AG08396 (cell line): ENCODE data around the gene ABRAXAS1.
A peak's percentile ranks its signal among the peaks of the same experiment; 100 is the strongest.
"Not testable (repeated sequence)": the region's sequence is repeated elsewhere in the genome, so short reads cannot be mapped to it uniquely, and the experiment has no call there.

Experiments used
- DNase-seq: peaks from one replicate; pipeline ENCODE4 v3.0.0; 2012; ENCODE audit warnings: low spot score, mixed read lengths

Gene ABRAXAS1

GRCh38 chr4:83484500-83485461 lies at the start of gene ABRAXAS1:
Gene ABRAXAS1, minus strand, starts transcription at chr4:83485100. Its CDS starts 28 bp downstream, at chr4:83485072.
- DNase-seq = peak; percentile 99

- DNase-seq = no peak
Measured at GRCh38 chr4:83527671-83528070, 42.8 kb upstream of the ABRAXAS1 start.

GRCh38 chr4:83522239-83522638 lies 37.3 kb upstream of the ABRAXAS1 start:
- DNase-seq = no peak

- peak; percentile 35 for DNase-seq
Measured at GRCh38 chr4:83516042-83516772, 31.3 kb upstream of the ABRAXAS1 start.

- DNase-seq = no peak
Measured at GRCh38 chr4:83510442-83510841, 25.5 kb upstream of the ABRAXAS1 start.

GRCh38 chr4:83509156-83509585 lies 24.3 kb upstream of the ABRAXAS1 start:
- peak; percentile 58 for DNase-seq

GRCh38 chr4:83504996-83505395 lies 20.1 kb upstream of the ABRAXAS1 start:
- DNase-seq = no peak

- no peak for DNase-seq
Measured at GRCh38 chr4:83504503-83504902, 19.6 kb upstream of the ABRAXAS1 start.

- DNase-seq = no peak
Measured at GRCh38 chr4:83503974-83504373, 19.1 kb upstream of the ABRAXAS1 start.

GRCh38 chr4:83501671-83502070 lies 16.8 kb upstream of the ABRAXAS1 start:
- DNase-seq = not testable (repeated sequence)

GRCh38 chr4:83498187-83498586 lies 13.3 kb upstream of the ABRAXAS1 start:
- no peak for DNase-seq

GRCh38 chr4:83496085-83496917 lies 11.4 kb upstream of the ABRAXAS1 start:
- not testable (repeated sequence) for DNase-seq

- peak; percentile 35 for DNase-seq
Measured at GRCh38 chr4:83490876-83491450, 6.1 kb upstream of the ABRAXAS1 start.

GRCh38 chr4:83489711-83490326 lies 4.9 kb upstream of the ABRAXAS1 start:
- no peak for DNase-seq

- DNase-seq = no peak
Measured at GRCh38 chr4:83486457-83487129, 1.7 kb upstream of the ABRAXAS1 start.

GRCh38 chr4:83473966-83474365 lies 10.9 kb downstream of the ABRAXAS1 start:
- DNase-seq = no peak

GRCh38 chr4:83473423-83473822 lies 11.5 kb downstream of the ABRAXAS1 start:
- DNase-seq = no peak

- DNase-seq = no peak
Measured at GRCh38 chr4:83456184-83456501, 28.8 kb downstream of the ABRAXAS1 start.

- peak; percentile 96 for DNase-seq
Measured at GRCh38 chr4:83455281-83456183, 29.4 kb downstream of the ABRAXAS1 start, which contains the start of the genes HELQ and MRPS18C. Gene HELQ, minus strand, starts transcription at chr4:83455823. Its CDS starts 130 bp downstream, at chr4:83455693. Gene MRPS18C, plus strand, starts transcription at chr4:83456058. Its CDS starts 20 bp downstream, at chr4:83456078.
